HG03064 (cell line): ENCODE measurements around the gene CDKAL1.
"Not testable (repeated sequence)": the region's sequence is repeated elsewhere in the genome, so short reads cannot be mapped to it uniquely, and the experiment has no call there.

ENCODE experiments used
- ATAC-seq: cut with Tn5 transposase; IDR thresholded peaks from one replicate; pipeline ENCODE4 v1.9.1; 2021; ENCODE audit warnings: low read depth; ENCODE audit not compliant: unreplicated experiment

The CDKAL1 gene

DNA sequence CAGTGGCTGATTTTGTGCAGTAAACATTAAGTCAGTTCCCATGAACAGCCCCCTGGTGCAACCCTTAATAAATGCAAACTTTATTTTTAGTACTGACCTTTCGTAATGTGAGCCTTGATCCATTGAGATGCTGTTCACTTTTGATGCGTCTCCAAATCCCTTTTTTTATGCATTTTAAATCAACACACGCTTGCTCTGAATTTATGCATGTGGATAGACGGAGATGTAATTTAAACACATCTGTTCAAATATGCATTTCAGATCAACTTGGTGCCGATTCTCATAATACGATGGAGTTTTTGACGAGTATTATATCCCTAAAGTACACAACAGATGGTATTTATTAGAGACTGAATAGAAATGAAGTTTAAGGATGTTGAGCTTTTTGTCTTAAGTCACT lies 505.7 kb downstream of the CDKAL1 start:
- ATAC-seq: no peak

DNA sequence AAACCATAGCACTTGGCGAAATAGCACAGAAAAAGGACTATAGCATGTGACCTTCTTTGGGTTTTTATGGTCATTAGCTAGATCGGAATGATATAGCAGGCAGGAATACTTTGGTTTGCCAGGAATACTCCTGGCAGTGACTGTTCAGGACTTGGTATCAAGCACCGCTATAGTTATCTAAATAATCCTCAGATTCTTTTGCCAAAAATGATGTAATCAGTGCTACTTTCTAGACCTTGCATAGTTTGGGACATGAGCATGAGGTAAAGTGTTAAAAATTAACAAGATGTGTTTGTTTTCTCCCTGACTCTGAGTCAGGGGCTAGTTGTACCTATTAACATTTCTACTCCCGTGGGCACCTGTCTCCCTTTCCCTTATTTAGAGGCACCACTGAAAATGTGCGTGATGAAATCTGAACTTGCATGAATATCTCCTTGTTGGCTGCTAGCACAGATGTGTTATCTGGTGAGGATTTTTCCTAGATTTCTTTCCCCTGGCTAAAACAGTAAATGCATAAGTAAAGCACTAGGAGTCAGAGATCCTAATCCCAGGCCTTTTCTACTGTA lies 511.0 kb downstream of the CDKAL1 start:
- ATAC-seq: no peak

DNA sequence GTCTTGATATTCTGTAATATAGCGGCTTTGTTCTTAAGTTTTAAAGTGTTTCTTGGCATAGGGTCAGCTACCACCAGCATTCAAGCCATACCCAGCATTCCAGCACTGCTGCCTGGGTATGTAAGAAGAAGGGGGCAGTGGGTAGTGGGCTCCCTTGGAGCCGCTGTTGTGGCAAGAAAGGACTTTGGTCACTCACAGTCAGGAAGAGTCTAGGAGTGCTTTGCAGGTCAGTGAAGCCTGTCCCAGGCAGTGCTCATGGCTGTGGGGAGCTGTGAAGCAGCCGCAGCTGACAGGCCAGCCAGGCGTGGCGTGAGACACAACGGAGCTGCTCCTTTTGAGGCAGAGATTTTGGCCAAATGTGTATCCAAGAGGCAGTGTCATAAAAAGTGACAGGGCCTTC lies 512.0 kb downstream of the CDKAL1 start:
- ATAC-seq: no peak

DNA sequence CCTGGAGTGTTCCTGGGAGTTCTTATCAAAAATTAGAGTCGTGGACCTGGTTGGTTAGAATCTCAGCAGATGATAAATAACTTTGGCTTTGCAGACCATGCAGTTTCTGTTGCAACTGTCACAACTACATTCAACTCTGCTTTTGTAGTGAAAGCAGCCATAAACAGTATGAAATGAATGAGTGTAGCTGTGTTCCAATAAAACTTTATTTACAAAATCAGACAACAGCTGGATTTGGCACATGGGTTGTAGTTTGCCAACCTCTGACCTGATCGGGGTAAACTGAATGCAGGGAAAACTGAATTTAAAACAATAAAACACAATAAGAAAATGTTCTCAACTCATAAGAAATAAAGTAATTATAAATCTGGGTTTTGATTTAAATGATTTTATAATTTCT lies 513.8 kb downstream of the CDKAL1 start:
- no peak for ATAC-seq

DNA sequence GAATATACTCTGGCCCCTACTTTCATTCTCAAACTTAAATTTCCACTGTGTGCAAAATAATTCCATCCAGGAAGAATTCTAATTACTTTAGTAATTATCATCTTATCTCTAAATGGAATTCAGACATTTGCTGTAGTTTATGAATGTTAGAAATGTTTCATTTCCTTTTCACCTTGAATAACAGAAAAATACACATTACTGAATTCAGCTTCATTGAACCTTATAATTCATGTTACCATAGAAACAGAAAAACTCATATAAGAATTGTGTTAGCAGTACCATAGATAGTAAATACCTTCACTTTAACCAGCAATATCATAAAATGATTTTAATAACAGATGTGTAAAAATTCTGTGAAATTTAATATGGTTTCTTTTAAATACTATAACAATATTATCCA lies 514.9 kb downstream of the CDKAL1 start:
- no peak for ATAC-seq

DNA sequence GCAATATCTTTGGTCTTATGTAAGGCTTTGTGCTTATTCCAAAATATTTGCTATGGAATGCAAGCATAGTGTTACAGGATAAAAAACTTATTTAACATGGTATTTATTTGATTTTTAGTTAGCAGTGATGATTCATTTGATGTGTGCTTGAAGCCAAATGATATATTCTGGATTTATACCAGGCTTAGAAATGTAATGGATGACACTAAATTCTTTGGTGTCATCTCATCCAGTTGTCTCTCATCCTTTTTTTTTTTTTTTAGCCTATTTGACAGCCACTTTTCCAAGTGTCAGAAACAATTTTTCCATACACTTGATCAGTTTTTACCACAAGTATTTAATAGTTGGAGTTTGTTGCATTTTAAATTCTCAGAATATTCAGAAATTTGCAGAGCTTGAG lies 515.3 kb downstream of the CDKAL1 start:
- ATAC-seq: no peak

DNA sequence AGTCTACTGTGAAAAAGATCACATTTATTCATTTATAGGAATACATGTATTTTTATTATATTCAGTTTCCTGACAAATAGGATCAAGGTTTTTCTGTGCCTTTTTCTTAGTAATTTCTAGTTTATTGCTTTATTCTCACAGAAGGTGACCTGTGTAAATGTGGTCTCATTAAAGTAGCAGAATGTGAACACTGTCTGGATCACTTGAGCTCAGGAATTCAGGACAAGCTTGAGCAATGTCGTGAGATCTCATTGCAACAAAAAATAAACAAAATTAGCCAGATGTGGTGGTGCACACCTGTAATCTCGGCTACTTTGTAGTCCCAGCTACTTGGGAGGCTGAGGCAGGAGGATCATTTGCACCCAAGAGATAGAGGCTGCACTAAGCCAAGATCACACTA lies 516.7 kb downstream of the CDKAL1 start:
- ATAC-seq: no peak

DNA sequence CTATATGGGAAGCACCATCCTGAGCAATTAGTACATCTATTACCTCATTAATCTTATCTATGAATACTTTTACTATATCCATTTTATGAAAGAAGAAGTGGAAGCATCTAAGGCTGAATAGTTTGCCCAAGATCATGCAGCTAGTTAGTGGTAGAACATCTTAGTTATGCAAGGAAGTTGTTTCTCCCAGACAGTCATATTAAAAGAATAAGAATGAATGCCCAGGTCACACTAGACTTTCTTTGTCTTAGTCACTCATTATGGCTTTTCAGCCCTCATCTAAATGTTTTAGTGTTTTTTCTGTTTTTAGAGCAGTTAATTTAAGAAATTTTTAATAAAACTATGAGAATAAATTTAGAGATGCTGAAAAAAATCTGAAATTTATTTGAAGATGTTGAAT lies 517.5 kb downstream of the CDKAL1 start:
- ATAC-seq: no peak

DNA sequence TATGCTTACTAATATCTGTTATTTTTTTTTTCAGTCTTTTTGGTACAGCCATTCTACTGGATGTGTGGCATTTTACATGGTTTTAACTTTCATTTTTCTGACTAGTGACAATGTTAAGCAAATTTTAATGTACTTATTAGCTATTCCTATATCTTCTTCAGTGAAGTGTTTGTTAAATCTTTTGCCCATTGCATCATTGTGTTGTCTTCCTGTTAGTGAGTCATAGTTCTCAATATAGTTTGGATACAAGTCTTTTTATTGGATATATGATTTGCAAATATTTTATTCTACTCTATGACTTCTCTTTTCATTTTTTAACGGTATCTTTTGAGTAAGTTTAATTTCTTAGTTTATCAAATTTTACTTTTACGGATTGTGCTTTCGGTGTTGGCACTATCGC lies 519.4 kb downstream of the CDKAL1 start:
- ATAC-seq: no peak

DNA sequence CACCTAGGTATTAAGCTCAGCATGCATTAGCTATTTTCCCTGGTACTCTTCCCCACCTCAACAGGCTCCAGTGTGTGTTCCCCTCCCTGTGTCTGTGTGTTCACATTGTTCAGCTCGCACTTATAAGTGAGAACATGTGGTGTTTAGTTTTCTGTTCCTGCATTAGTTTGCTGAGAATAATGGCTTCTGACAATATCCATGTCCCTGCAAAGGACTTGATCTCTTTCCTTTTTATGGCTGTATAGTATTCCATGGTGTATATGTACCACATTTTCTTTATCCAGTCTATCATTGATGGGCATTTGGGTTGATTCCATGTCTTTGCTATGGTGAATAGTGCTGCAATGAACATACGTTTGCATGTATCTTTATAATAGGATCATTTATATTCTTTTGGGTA lies 521.2 kb downstream of the CDKAL1 start:
- ATAC-seq: not testable (repeated sequence)

DNA sequence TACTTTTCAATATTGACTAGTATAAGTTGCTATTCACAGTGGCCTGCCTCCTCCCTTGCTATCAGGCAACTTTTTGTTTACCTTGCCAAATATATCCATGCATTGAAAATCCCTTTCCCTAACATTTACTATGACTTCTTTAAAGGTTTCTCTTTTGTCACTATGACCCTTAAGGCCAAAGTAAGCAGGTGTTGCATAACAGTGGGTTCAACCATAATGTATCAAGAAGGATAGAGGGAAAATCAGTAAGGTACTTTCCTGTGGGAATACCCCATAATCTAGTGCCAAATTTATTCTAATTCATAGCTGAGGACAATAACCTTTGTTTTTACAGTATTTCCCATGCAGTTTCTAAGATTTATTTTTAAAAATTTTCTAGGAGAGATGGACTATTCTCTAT lies 527.6 kb downstream of the CDKAL1 start:
- ATAC-seq: no peak

DNA sequence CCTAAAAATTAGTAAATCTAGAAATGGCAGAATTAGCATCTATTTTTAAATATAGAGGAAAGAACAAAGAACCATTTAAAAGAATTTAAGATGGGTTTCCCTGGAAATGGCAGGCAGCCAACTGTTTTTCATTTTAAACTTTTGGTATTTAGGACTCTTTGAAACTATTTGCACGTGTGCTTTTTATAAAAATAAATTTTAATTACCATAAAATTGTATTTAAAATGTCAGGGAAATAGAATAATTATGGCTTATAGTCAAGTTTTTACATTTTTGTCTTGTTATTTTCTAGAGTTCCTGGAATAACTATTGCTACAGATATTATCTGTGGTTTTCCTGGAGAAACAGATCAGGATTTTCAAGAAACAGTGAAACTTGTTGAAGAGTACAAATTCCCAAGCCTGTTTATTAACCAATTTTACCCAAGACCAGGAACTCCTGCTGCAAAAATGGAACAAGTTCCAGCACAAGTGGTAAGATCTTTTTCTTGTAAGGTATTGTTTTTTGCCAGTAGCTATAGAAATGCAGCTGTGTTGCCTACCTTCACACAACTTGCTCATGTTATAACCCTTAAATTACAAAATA lies 530.6 kb downstream of the CDKAL1 start:
- ATAC-seq: no peak

DNA sequence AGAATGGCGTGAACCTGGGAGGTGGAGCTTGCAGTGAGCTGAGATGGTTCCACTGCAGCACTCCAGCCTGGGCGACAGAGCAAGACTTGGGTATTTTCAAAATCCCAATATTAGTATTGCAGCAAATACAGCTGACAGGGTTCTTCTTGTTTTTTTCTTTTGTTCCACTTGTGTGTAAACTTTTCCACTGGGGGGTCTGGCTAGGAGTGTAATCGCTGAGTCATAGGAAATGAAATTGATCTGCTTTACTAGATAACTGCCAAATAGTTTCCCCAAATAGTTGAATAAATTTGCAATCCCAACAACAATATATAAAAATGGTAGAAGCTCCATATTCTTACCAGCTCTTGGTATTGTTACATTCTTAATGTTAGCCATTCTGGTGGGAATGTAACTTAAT lies 533.3 kb downstream of the CDKAL1 start:
- ATAC-seq: no peak

DNA sequence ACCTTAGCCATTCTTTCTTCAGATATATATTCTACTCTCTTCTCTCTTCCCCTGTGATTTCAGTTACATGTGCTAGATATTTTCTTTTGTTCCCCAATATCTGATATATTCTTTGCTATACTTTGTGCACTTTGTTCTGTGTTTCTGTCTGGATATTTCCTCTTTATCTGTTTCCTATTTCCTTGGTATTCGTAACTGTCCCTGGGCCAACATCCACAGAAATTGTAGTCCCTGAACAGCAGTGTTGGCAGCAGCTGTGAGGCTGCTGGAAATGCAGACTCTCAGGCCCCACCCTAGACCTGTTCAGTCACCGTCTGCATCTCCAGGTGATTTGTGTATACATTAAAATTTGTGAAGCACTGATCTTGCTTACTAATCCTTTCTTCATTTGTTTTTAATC lies 536.4 kb downstream of the CDKAL1 start:
- ATAC-seq: no peak

DNA sequence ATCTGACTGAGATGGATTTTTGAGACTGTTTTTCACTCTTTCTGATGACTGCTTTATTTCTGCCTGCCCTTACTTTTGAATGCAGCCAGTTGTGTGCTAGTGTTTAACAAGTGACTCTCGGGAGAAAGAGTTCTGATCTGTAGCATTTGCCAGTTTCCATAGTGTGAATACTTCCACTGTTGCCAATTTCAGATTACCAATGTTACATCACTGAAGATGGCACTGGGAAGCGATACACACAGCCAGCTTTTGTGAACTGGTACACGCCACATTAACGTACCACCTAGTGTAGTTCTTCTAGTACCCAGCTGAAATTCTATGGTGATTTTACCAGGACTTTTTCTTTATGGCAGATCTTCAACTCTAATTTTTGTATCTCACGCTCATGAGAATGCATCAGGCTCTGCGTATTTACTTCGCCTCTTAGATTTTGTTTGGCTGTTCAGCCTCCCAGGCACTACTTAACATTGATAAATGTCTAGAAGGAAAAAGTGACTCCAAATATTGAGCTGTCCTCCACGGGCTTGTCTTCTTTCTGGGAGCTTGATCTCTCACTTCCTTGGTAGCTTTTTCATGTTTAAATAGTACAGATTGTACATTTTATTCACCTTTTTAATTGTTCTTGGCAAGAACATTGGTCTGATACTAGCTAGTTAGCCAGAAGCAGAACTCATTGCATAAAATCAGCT lies 537.7 kb downstream of the CDKAL1 start:
- no peak for ATAC-seq

DNA sequence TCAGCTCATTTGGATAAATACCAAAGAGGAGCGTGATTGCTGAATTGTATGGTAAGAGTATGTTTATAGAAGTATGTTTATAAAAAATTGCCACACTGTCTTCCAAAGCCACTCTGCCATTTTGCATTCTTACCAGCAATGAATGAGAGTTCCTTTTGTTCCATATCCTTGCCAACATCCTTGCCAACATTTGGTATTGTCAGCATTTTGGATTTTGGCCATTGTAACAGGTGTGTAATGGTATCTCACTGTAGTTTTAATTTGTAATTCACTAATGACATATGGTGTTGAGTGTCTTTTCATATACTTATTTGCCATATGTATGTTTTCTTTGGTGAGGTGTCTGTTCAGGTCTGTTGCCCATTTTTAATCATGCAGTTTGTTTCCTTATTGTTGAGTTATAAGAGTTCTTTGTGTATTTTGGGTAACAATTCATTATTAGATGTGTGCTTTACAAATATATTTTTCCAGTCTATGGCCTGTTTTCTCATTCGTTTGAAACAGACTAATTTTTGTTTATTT lies 539.1 kb downstream of the CDKAL1 start:
- no peak for ATAC-seq

DNA sequence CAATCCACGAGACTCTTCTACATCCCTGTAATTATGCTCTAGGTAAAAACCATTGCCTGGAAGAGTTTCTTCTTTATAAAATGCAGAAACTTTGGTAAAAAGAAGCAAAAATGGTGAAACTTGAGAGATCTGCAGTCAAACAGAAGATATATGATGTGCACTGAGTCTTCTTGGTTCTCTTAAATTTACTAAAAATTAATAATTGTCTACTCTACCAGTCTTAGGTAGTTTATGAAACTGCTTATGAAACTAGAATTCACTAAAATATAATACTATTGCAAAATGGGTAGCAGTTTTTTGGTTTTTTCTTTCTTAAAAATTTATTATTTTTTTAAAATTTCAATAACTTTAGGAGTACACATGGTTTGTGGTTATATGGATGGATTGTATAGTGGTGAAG lies 540.2 kb downstream of the CDKAL1 start:
- ATAC-seq: no peak

DNA sequence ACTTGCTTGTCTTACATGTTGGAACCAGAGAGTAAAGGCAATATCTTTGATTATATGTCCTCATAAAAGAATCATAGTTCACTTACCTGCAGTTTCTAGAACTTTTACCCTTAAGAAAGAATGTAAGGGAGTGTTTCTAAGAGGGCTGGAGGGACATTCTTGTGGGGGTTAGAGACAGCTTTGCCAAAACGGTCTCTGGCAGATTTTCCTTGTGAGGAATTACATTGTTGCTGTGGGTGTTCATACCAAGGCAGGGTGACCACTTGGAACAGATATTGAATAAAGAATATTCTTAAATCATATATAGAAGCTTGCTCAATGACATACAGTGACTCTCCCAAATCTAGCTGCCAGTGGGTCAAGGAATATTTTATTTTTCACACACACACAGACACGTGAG lies 541.7 kb downstream of the CDKAL1 start:
- no peak for ATAC-seq

DNA sequence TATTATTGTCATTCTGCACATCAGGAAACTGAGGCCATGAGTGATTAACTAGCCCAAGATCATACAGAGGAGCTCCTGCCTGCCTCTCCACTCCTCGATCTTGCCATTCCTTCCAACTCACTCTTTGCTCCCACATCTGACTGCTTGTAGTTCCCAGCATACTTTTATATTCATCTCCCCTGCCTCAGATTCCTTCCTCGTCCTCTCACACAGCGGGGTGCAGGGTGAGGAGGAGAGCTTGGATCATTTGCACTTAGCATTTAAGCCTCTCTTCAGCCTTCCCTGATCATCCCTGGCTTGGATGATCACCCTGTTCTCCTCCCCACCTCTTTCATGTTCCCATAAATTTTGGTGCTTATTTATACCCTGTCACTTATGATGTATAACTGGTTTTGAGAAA lies 544.2 kb downstream of the CDKAL1 start:
- no peak for ATAC-seq

DNA sequence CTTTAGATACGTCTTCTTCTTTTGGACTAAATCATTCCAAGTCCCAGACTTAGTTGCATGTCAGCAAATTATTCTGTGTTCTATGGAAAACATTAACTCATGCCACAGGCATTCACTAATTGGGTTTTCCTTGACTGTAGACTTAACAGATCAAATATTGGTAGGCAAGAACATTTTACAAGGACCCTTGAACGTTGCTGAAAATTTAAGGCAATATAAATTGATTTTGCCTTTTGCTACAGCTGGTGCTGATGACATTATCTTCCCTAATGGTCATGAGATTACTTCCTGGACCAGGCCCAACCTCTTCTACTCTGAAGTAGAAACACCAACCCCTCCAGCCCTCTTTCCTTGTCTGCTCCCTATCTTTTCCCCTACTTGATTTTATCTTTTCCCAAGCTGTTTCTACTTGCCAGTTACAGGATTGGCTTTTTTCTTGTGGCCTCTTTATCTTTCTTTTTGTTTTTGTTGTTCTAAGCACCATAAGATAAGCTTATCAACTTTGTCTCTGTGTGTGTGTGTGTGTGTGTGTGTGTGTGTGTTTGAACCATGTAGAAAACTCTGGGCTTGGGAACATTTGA lies 545.3 kb downstream of the CDKAL1 start:
- ATAC-seq: no peak

DNA sequence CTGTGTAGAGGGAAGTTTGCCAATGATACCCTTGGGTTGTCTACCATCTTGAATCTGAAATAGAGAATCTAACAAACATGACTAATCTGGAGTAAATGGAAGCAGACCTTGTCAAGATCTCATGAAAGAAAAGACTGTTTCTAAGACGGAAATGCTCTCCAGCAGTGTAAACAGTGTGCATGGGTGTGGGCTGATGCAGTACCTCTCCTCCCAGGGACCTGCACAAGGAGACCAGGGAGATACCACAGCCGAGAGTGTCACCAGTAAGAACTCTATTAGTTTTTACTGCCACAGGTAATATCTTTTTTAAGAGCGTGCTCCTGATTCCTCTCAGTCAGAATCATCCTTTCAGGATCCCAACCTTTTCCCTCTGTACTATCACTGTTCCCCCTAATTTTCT lies 546.0 kb downstream of the CDKAL1 start:
- no peak for ATAC-seq

DNA sequence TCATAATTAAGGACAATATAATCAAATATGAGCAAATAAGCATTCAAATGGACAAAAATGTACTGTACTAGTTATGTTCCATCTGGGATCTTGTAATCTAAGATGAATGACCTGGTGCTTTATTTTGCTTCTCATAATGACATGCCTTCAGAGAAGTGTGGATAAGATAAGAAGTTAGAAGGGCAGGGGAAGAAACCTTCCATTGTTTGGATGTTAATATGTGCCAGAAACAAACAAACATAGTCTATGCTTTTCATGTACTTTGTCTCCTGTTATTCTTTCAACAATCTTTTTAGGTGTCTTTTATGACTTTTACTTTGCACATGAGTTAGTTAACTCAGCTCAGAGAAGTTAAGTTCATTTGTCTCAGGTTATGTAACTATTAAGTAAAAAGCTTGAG lies 547.8 kb downstream of the CDKAL1 start:
- no peak for ATAC-seq
